HG02852 (cell line): ENCODE results near the gene DIP2C.
"Not testable (repeated sequence)": the region's sequence is repeated elsewhere in the genome, so short reads cannot be mapped to it uniquely, and the experiment has no call there.

Experiments
- ATAC-seq: cut with Tn5 transposase; IDR thresholded peaks from one replicate; pipeline ENCODE4 v1.9.1; 2021; ENCODE audit warnings: mild to moderate bottlenecking, moderate library complexity; ENCODE audit not compliant: unreplicated experiment

DIP2C gene

DNA sequence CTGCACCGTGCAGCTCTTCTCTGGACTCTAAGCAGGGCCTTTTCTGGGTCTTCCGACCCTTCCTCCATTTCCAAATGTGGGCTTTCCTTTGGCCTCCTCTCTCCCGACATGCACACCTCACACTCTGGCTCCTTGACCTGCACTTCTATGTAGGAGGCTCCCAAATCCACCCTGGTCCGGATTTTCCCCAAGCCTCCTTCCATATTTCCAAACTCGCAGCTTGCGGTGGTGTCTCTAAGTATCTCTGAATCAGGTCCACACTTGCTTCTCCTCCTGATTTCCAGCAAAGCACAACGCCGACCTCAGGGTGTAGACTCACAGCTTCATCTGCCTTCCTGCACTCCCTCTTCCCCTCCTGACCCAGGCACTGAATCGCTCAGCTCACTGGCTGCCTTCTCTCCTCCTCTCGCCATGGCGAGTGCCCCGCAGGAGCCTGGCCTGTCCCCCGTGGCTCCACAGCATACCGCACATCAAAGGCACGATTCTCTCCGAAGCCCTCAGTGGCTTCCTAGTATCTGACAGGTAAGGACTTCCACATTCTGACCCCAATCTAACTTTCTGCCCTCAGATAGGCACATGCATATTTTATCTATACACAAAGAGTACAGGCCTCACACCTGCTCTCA, 27.8 kb downstream of the DIP2C start:
- ATAC-seq: no peak

- no peak for ATAC-seq
These were observed 28.4 kb downstream of the DIP2C start for GRCh38 chr10:660970-661596.

DNA sequence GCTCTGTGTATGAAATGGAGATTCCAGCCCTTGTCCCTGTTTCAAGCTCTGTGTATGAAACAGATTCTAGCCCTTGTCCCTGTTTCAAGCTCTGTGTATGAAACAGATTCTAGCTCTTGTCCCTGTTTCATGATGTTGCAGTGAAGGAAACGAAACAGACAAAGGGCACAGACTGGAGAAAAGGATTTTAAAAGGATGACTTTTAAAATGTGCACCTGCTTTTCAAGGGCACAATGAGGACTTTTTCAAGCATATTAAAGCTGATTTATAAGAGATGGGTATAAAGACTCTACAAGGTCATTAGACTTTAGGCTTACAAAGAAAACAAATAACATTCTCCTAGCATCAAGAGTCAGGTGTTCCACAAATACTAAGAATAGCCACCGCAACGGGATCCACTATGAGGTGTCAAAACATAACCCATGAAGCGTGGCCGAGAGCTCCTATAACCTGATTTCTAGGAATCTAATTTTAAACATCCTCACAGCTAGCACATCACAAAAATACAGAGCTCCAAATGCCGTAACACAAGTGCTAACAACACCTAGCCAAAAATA, 29.0 kb downstream of the DIP2C start:
- no peak for ATAC-seq

DNA sequence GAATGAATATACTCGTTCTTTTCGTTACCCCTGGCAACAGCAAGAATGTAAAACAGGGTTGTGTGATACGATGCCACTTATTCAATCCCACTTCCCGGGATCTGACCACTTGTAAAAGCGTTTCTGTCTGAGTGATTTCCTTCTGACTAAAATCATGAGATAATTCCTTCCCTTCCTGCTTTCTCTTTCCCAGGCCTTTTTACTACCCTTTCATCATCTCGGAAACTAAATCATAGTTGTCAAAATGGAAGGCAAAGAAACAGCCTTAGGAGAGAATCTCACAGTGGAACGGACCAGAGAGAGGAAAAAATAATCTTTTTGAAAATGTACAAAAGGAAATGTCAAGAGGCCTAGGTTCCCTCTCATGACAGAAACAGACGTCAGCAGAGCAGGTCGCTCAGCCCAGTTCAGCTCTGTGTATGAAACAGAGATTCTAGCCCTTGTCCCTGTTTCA, 29.8 kb downstream of the DIP2C start:
- no peak for ATAC-seq

DNA sequence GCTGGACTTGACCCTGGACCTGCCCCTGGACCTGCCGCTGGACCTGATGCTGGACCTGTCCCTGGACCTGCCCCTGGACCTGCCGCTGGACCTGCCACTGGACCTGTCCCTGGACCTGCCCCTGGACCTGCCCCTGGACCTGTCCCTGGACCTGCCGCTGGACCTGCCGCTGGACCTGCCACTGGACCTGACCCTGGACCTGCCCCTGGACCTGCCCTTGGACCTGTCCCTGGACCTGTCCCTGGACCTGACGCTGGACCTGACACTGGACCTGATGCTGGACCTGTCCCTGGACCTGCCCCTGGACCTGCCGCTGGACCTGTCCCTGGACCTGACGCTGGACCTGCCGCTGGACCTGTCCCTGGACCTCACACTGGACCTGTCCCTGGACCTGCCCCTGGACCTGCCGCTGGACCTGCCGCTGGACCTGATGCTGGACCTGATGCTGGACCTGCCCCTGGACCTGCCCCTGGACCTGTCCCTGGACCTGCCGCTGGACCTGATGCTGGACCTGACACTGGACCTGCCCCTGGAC, 31.6 kb downstream of the DIP2C start:
- ATAC-seq: not testable (repeated sequence)

GRCh38 chr10:656883-657282, 32.6 kb downstream of the DIP2C start:
- ATAC-seq: no peak

DNA sequence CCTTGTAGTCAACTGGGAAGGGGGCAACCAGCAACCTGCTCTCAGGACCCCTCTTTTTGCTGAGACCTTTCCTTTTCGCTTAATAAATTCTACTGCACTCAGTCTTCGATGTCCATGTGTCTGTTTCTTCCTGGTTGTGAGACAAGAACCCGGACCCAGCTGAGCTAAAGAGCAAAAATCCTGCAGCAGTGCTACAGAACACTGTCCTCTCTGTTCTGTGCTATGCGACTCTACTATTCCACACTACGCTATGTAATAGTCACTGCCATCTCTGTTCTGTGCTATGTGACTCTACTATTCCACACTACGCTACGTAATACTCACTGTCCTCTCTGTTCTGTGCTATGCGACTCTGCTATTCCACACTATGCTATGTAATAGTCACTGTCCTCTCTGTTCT, 34.3 kb downstream of the DIP2C start:
- ATAC-seq: no peak

GRCh38 chr10:654647-654996, 34.8 kb downstream of the DIP2C start:
- ATAC-seq: no peak

DNA sequence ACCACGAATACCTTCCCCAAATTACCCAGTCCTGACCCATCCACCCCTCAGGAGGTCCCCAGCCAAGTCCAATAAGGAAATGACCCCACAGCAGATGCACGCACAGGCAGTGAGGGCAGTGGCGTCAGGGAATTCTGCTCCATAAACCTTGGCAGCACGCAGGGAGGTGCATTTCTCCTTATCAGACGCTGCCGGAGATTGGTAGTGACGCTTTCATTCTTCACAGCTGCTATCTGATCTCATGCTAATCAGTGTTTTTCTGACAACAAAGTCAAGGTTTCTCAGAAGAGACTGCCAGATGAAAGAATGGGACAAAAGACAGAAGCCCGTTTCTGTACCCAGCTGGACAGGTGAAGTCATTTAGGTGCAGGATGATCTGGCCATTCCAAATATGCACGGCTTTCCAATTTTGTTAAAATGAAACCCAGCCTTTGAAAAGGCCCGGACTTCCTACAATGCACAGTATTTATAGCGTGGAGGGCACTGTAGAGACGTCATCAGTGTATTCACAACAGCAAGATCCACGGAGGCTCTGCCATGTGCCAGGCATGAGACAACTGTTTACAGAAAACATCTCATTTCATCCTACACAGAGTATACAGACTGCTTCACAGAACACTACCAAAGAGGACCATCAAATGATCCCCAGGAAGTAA, 35.3 kb downstream of the DIP2C start:
- no peak for ATAC-seq

DNA sequence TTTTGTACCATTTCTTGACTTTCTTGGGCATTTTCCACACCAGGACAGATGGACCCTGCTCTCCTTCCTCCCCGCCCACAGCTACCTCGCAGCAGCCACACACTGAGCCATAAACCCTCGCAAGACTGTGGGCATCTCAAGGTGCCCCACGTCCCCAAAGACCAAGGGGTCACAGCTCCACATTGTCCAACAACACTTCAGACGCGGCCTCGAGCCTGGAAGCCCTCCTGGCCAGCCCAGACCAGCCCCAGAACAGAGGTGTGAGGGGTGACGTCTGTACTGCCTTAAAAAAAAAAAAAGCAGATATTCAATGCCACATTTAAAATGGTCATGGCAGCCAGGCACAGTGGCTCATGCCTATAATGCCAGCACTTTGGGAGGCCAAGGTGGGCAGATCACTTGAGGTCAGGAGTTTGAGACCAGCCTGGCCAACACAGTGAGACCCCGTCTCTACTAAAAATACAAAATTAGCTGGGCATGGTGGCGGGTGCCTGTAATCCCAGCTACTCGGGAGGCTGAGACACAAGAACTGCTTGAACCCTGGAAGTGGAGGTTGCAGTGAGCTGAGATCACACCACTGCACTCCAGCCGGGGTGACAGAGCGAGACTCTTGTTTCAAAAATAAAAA, 36.5 kb downstream of the DIP2C start:
- ATAC-seq: not testable (repeated sequence)

DNA sequence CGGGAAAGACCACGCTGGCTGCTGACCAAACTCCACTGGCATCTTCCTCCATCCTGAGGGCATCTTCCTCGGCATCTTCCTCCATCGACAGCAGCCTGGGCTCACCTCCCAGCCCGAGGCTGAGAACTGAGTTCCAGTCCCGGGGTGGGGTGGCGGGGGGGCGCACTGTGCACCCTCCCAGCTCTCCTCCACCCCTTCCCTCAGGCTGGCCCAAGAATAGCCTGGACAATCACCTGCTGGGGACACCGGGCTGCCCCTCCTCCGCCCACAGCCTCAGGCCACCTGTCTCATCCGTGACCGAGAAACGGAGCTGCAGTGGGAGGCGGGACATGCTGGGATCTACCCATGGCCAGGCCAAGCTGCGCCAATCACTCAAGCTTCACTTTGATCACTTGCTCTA, 37.2 kb downstream of the DIP2C start:
- no peak for ATAC-seq

DNA sequence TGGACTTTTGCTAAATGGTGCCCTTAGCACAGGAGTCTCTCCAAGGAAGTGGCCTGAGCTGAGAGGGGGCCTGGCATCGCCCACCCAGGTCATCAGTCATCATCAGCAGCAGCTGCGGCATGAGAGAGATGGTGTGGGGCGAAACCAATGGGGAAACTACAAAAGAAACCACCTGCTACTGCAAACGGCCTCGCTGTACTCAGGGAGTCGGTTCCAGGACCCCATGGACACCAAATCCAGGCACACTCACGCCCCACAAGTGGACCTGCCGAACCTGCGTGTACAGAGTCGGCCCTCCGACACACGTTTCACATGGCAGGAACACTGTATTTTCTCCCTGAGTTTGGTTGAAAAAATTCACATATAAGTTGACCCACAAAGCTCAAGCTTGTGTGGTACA, 37.8 kb downstream of the DIP2C start:
- ATAC-seq: no peak

DNA sequence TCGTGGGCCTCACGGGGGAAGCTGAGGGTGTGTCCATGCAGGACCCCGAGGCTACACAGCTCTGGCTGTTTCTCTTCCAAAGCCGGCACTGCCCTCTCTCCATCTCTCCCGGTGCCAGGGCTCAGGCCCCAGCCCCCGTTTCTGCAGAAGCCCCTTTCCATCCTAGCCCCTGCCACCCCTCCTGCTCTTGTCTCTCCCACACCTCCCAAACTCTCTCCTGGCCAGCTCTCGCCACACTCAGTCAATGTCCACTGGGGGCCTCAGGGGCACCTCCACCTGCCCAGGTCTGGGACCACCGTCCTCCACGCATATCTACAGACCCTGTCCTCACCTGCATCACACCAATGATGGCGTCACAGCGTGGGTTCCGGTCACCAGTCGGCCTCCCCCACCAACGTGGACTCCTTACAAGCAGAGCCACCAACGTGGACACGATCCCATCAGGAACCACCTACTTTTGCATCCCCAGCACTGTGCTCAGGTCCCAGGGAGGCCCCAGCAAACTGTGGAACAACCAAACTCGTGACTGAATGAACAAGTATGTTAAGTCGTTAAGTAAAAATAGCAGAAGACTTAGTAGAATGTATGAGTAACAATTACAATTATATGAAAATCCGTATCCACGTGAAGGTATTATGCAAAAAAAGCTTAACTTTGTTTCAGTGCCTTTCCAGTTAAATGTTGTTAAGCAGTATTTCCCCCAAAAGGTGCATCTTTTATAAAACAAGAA, 38.4 kb downstream of the DIP2C start:
- no peak for ATAC-seq

GRCh38 chr10:650441-650851, 39.0 kb downstream of the DIP2C start:
- ATAC-seq: no peak

- ATAC-seq: no peak
These were observed 39.5 kb downstream of the DIP2C start for GRCh38 chr10:649798-650440.

DNA sequence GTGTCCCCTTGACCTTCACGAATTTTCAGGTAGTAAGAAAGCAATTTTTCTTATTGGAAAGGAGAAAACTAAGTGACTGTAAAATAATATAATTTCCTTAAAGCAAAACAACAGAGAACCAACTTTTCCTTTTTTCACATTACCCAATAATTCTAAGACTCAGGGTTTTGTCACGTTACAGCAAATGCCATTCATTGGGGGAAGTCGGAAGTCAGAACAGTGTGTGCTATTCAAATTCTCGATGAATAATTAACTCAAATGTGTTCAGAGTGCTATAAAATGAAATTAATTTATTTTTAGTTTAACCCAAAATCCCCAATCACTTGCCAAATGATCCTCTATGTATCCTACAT, 40.0 kb downstream of the DIP2C start:
- ATAC-seq: no peak

- not testable (repeated sequence) for ATAC-seq
These were observed 42.4 kb downstream of the DIP2C start for GRCh38 chr10:647019-647418.

- no peak for ATAC-seq
These were observed 43.3 kb downstream of the DIP2C start for GRCh38 chr10:646118-646524.

GRCh38 chr10:644943-645334, 44.5 kb downstream of the DIP2C start:
- ATAC-seq: no peak
